HEK293T (cell line): ENCODE results near the gene WWTR1.
A peak's percentile ranks its signal among the peaks of the same experiment; 100 is the strongest.

ENCODE experiments used
- CTCF ChIA-PET: fragments of 350-600 bp; formaldehyde crosslinking; extraction: SDS; loops from one replicate; lab custom pipeline; 2021; ENCODE audit warnings: antibody characterized with exemption, inconsistent platforms; lab: Yijun Ruan, JAX
- POLR2A ChIA-PET: fragments of 350-600 bp; formaldehyde crosslinking; extraction: SDS; loops from one replicate; lab custom pipeline; 2020; ENCODE audit warnings: antibody characterized with exemption, inconsistent platforms; lab: Yijun Ruan, JAX
- DNase-seq: peaks from one replicate; pipeline ENCODE4 v3.0.0; 2012; ENCODE audit warnings: mixed read lengths; ENCODE audit errors: extremely low spot score
- ARNT ChIP-seq: fragments of 450-650 bp; IDR thresholded peaks from 2 replicates; pipeline ENCODE4 v1.6.1; 2017; ENCODE audit warnings: mild to moderate bottlenecking
- BHLHE40 ChIP-seq: fragments of 450-650 bp; IDR thresholded peaks from 2 replicates; pipeline ENCODE4 v1.6.1; 2016; ENCODE audit warnings: mild to moderate bottlenecking, moderate library complexity, borderline replicate concordance
- CTBP1 ChIP-seq: fragments of 450-650 bp; IDR thresholded peaks from 2 replicates; pipeline ENCODE4 v1.6.1; 2016; ENCODE audit warnings: borderline replicate concordance
- ELF4 ChIP-seq: fragments of 450-650 bp; IDR thresholded peaks from 2 replicates; pipeline ENCODE4 v1.6.1; 2017; ENCODE audit warnings: antibody characterized with exemption
- FOXA1 ChIP-seq: fragments of 450-650 bp; IDR thresholded peaks from 2 replicates; pipeline ENCODE4 v1.6.1; 2016; ENCODE audit warnings: mild to moderate bottlenecking
- FOXK2 ChIP-seq: fragments of 450-650 bp; IDR thresholded peaks from 2 replicates; pipeline ENCODE4 v1.6.1; 2016; ENCODE audit warnings: mild to moderate bottlenecking
- FOXM1 ChIP-seq: fragments of 450-650 bp; IDR thresholded peaks from 2 replicates; pipeline ENCODE4 v1.6.1; 2017; ENCODE audit warnings: mild to moderate bottlenecking, borderline replicate concordance
- HDGF ChIP-seq: fragments of 450-650 bp; IDR thresholded peaks from 2 replicates; pipeline ENCODE4 v1.6.1; 2017; ENCODE audit warnings: antibody characterized with exemption, borderline replicate concordance
- L3MBTL2 ChIP-seq: fragments of 450-650 bp; conservative IDR thresholded peaks from 2 replicates; pipeline ENCODE4 v1.6.1; 2016; ENCODE audit warnings: mild to moderate bottlenecking
- LEF1 ChIP-seq: fragments of 450-650 bp; IDR thresholded peaks from 2 replicates; pipeline ENCODE4 v1.6.1; 2017; ENCODE audit warnings: mild to moderate bottlenecking, borderline replicate concordance
- NFRKB ChIP-seq: fragments of 450-650 bp; IDR thresholded peaks from 2 replicates; pipeline ENCODE4 v1.6.1; 2016; ENCODE audit warnings: mild to moderate bottlenecking, moderate library complexity
- PKNOX1 ChIP-seq: fragments of 450-650 bp; IDR thresholded peaks from 2 replicates; pipeline ENCODE4 v1.6.1; 2016
- SP1 ChIP-seq: fragments of 450-650 bp; IDR thresholded peaks from 2 replicates; pipeline ENCODE4 v1.6.1; 2017
- SUZ12 ChIP-seq: fragments of 450-650 bp; IDR thresholded peaks from 2 replicates; pipeline ENCODE4 v1.6.1; 2016; ENCODE audit warnings: mild to moderate bottlenecking
- TARDBP ChIP-seq: fragments of 450-650 bp; IDR thresholded peaks from 2 replicates; pipeline ENCODE4 v1.6.1; 2016
- ZNF384 ChIP-seq: fragments of 450-650 bp; IDR thresholded peaks from 2 replicates; pipeline ENCODE4 v1.6.1; 2016

WWTR1 gene

GRCh38 chr3:149608987-149609386 lies 48.8 kb downstream of the WWTR1 start:
- CTCF ChIA-PET, result interaction anchor here (0.9 kb wide), 1 partner anchor 41 kb away, joined by 3 read pairs; no protein-coding TSS in a partner anchor

GRCh38 chr3:149605902-149606301 lies 51.9 kb downstream of the WWTR1 start:
- CTCF ChIA-PET, result no interaction called here
- TF ChIP-seq SP1 (no peak), FOXM1 (no peak), FOXK2 (no peak)
- POLR2A ChIA-PET, result interaction anchor here (1.7 kb wide), 1 partner anchor 52 kb away, joined by 4 read pairs; the partner anchor contains the start of gene WWTR1

More at GRCh38 chr3:149608987-149609386, 48.8 kb downstream of the WWTR1 start:
- DNase-seq, result no peak
- no peak for TF ChIP-seq L3MBTL2
- no peak for TF ChIP-seq SP1
- no peak for TF ChIP-seq NFRKB
- TF ChIP-seq SUZ12, result no peak
- TF ChIP-seq BHLHE40, result no peak
- TF ChIP-seq ZNF384, result no peak
- TF ChIP-seq ARNT, result no peak
- POLR2A ChIA-PET, result no interaction called here

GRCh38 chr3:149604125-149604875 lies 53.5 kb downstream of the WWTR1 start:
- CTCF ChIA-PET, result interaction anchor here (0.6 to 0.9 kb wide), 2 partner anchors 12 to 41 kb away, joined by 3 read pairs; no protein-coding TSS in a partner anchor
- DNase-seq, result no peak

More at GRCh38 chr3:149605902-149606301, 51.9 kb downstream of the WWTR1 start:
- no peak for DNase-seq

GRCh38 chr3:149603126-149604074 lies 54.4 kb downstream of the WWTR1 start:
- TF ChIP-seq ZNF384, result peak; percentile 57; the same call in 1 of the 2 replicates
- TF ChIP-seq PKNOX1, result peak; percentile 31; the same call in 1 of the 2 replicates
- TF ChIP-seq SP1, result no peak
- no peak for TF ChIP-seq FOXA1
- no peak for TF ChIP-seq FOXM1
- TF ChIP-seq NFRKB, result no peak
- no peak for TF ChIP-seq TARDBP
- DNase-seq, result no peak
- POLR2A ChIA-PET, result no interaction called here
- CTCF ChIA-PET, result interaction anchor here (0.6 kb wide), 1 partner anchor 40 kb away, joined by 3 read pairs; no protein-coding TSS in a partner anchor

More at GRCh38 chr3:149604125-149604875, 53.5 kb downstream of the WWTR1 start:
- POLR2A ChIA-PET, result no interaction called here
- TF ChIP-seq CTBP1 (no peak), LEF1 (no peak), L3MBTL2 (no peak), SUZ12 (no peak), ARNT (no peak), ELF4 (no peak), FOXK2 (no peak), NFRKB (no peak), SP1 (no peak)

- no peak for TF ChIP-seq NFRKB
- no peak for TF ChIP-seq ZNF384
- TF ChIP-seq BHLHE40, result no peak
- TF ChIP-seq TARDBP, result no peak
- no peak for TF ChIP-seq FOXA1
- TF ChIP-seq HDGF, result no peak
- TF ChIP-seq SP1, result no peak
- TF ChIP-seq CTBP1, result no peak
- DNase-seq, result no peak
- ChIA-PET POLR2A (no interaction called here), CTCF (no interaction called here)
These were observed 57.2 kb downstream of the WWTR1 start for GRCh38 chr3:149600634-149601033.

- no peak for TF ChIP-seq ZNF384
- TF ChIP-seq SUZ12, result no peak
- TF ChIP-seq NFRKB, result no peak
- no peak for TF ChIP-seq LEF1
- TF ChIP-seq ARNT, result no peak
- TF ChIP-seq ELF4, result no peak
- TF ChIP-seq FOXA1, result no peak
- TF ChIP-seq FOXK2, result no peak
- no peak for TF ChIP-seq CTBP1
- DNase-seq, result no peak
- ChIA-PET POLR2A (no interaction called here), CTCF (no interaction called here)
These were observed 58.6 kb downstream of the WWTR1 start for GRCh38 chr3:149599236-149599635.

- TF ChIP-seq FOXA1, result no peak
- TF ChIP-seq L3MBTL2, result no peak
- no peak for TF ChIP-seq TARDBP
- no peak for TF ChIP-seq PKNOX1
- ChIA-PET CTCF (interaction anchor here (0.6 kb wide), 1 partner anchor 28 kb away, joined by 3 read pairs; no protein-coding TSS in a partner anchor), POLR2A (no interaction called here)
These were observed 61.6 kb downstream of the WWTR1 start for GRCh38 chr3:149596134-149596770.

More at GRCh38 chr3:149596134-149596770, 61.6 kb downstream of the WWTR1 start:
- no peak for DNase-seq
